GM12891 (cell line): ENCODE results near the gene C4orf46.

ENCODE experiments used
- DNase-seq: peaks from one replicate; pipeline ENCODE4 v3.0.0; 2011; ENCODE audit warnings: low spot score; ENCODE audit not compliant: insufficient read length
- FAIRE-seq: peaks from 2 replicates; lab custom pipeline; 2011; peaks lifted over from hg19 to GRCh38; lab: Jason Lieb, UNC
- PAX5 ChIP-seq: IDR thresholded peaks from 2 replicates; pipeline ENCODE4 v1.6.1; 2011; ENCODE audit warnings: low read length, moderate library complexity, mild to moderate bottlenecking; ENCODE audit not compliant: insufficient read depth, severe bottlenecking
- POLR2A ChIP-seq: IDR thresholded peaks from 2 replicates; pipeline ENCODE4 v1.6.1; 2011; ENCODE audit warnings: low read depth, low read length, control low read depth
- POLR2AphosphoS5 ChIP-seq: IDR thresholded peaks from 2 replicates; pipeline ENCODE4 v1.6.1; 2011; ENCODE audit warnings: low read depth, low read length, control low read depth
- POU2F2 ChIP-seq: IDR thresholded peaks from 2 replicates; pipeline ENCODE4 v1.6.1; 2011; ENCODE audit warnings: low read depth, mild to moderate bottlenecking, control low read depth, low read length, moderate library complexity
- SPI1 ChIP-seq: IDR thresholded peaks from 2 replicates; pipeline ENCODE4 v1.6.1; 2011; ENCODE audit warnings: low read depth, low read length, control low read depth
- TAF1 ChIP-seq: IDR thresholded peaks from 2 replicates; pipeline ENCODE4 v1.6.1; 2011; ENCODE audit warnings: low read depth, low read length, control low read depth

The C4orf46 gene

DNA sequence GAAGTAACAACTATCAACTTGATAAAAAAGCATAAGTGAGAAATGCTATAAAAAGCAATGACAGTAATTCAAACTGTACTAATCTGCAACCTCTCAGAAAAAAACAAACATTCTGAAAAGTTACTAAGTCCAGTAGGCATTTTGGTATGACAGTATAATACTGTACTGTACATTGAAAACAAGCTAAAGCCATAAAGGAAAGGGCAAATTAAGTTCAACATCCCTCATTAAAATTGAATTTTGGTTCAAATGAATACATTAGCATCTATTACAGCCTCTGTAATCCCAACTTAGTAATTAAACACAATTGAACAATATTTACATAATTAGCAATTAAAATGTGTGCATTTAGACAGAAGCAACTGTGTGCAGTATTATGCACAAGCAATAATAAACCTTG, 53.7 kb downstream of the C4orf46 start:
- FAIRE-seq, result no peak
- TF ChIP-seq POLR2AphosphoS5 (no peak), PAX5 (no peak), POU2F2 (no peak), TAF1 (no peak), SPI1 (no peak), POLR2A (no peak)
- no peak for DNase-seq
